Astrocyte of the spinal cord (primary cell): ENCODE measurements around the gene NR3C2.

ENCODE experiments used
- DNase-seq: peaks from one replicate; pipeline ENCODE4 v3.0.0; 2011; ENCODE audit warnings: low read depth, low spot score
- H3K4me3 ChIP-seq: 2 replicates; pipeline ENCODE4 v1.5.1; 2011; ENCODE audit warnings: low read depth, mild to moderate bottlenecking, low read length, moderate library complexity
- in situ Hi-C: cut with HindIII; loops from 2 replicates; pipeline ENCODE4 v1.10.0; 2017; ENCODE audit warnings: low sequenced_read_pairs
- TF ChIP-seq, protein P1 (sequence below): IDR thresholded peaks from 2 replicates; pipeline ENCODE4 v1.5.1; 2012; ENCODE audit warnings: low read depth, mild to moderate bottlenecking, low read length, inconsistent platforms

Gene NR3C2

GRCh38 chr4:148364525-148364924, 77.7 kb downstream of the NR3C2 start:
- TF ChIP-seq, protein P1, sequence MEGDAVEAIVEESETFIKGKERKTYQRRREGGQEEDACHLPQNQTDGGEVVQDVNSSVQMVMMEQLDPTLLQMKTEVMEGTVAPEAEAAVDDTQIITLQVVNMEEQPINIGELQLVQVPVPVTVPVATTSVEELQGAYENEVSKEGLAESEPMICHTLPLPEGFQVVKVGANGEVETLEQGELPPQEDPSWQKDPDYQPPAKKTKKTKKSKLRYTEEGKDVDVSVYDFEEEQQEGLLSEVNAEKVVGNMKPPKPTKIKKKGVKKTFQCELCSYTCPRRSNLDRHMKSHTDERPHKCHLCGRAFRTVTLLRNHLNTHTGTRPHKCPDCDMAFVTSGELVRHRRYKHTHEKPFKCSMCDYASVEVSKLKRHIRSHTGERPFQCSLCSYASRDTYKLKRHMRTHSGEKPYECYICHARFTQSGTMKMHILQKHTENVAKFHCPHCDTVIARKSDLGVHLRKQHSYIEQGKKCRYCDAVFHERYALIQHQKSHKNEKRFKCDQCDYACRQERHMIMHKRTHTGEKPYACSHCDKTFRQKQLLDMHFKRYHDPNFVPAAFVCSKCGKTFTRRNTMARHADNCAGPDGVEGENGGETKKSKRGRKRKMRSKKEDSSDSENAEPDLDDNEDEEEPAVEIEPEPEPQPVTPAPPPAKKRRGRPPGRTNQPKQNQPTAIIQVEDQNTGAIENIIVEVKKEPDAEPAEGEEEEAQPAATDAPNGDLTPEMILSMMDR, result no peak
- no peak overlapping the region for H3K4me3 ChIP-seq
- in situ Hi-C loops, result no loop called here
- DNase-seq, result no peak

- TF ChIP-seq, protein P1, result no peak
- H3K4me3 ChIP-seq, result no peak overlapping the region
- DNase-seq, result no peak
- in situ Hi-C loops, result no loop called here
Measured at GRCh38 chr4:148359769-148360168, 82.4 kb downstream of the NR3C2 start.

DNA sequence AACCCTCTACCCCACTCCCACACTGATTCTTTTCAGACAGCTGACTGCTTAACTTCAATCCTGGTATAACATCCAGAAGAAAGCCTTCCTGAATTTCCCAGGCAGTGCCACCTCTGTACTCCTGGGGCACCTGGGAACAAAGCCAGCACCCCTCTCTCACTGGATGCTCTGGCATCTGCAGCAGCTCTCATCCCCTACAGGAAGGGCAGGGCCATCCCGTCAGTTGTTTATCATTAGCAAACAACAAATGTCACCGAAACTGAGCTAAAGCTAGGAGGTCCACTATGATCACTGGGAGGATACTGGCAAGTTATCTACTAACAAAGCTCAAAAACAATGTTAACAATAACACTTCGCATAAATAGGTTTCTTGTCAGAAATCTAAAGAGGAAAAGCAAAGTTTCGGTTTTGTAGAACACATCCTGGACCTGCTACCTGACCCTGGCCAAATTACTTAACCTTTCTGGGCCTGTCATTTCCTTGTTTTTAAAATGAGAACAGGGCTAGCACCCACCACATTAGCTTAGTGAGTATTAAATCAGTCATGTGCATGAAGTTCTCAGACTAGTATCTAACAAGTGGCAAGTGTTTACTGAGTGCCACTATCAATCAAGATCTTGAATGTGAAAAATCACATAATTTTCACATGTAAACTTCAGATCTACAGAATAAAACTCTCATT, 86.6 kb downstream of the NR3C2 start:
- TF ChIP-seq, protein P1, result no peak
- DNase-seq, result no peak
- in situ Hi-C loops, result no loop called here
- H3K4me3 ChIP-seq, result no peak overlapping the region

DNA sequence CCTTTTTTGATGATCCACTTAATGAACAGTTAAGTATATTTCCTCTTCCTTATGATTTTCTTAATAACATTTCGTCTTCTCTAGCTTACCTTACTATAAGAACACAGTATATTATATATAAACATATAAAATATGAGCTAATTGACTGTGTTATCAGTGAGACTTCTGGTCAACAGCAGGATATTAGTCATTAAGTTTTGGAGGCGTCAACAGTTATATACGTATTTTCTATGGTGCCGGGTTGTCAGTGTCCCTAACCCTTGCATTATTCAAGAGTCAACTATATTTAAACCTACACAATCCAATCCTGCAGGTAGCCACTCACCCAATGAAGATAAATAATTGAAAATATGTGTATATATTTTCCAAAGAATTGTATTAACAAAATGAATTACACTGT, 88.0 kb downstream of the NR3C2 start:
- in situ Hi-C loops, result no loop called here
- TF ChIP-seq, protein P1, result no peak
- DNase-seq, result no peak
- H3K4me3 ChIP-seq, result no peak overlapping the region

DNA sequence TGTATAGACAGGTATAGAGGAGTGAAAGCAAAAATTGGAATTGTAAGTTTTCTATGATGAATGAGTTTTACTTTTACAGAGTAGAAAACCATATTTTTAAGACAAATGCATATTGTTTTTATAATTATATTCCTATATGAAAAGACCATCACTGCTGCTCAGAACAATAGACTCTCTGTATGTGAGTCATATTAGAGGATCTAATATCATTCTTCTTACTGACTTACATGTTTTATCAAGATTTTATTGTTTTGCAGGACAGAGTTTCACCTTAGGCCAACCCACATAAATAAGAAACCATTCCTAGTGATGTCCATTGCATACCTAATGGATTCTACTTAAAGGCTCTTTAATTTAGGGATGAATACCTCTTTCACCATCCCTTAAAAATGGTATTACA, 88.6 kb downstream of the NR3C2 start:
- H3K4me3 ChIP-seq, result no peak overlapping the region
- in situ Hi-C loops, result no loop called here
- no peak for DNase-seq
- TF ChIP-seq, protein P1, result no peak

DNA sequence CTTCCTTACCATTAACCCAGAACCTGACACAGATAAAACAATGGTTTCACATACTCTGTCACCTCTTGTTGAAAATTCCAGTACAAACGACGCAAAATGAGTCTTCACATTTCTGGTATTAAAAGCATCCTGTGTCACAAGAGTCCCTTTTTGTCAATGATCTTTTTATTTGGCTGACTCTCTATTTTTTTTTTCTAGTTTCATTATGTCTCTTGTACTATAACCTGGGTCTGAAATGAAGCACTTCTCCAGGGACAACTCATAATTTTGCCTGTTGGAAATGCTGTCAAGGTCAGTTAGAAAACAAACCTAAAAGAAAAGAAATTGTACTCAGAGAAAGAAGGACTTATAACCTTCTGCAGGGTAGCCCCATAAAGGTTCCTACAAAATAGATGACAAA, 93.1 kb downstream of the NR3C2 start:
- no peak for DNase-seq
- TF ChIP-seq, protein P1, result no peak
- no peak overlapping the region for H3K4me3 ChIP-seq
- in situ Hi-C loops, result no loop called here
